Endothelial cell of umbilical vein (primary cell): ENCODE results near the gene CEP63. TPM values are rescaled to one million over a fixed set of nuclear protein-coding genes. Genes with fewer than 3 reads are reported as not detected.

Experiments used
- BruUV-seq: library from RNA; stranded (reverse); fragments of 400-500 nt; replicated peaks from 2 replicates; lab custom pipeline; 2021; lab: Mats Ljungman, UMichigan
- CTCF ChIA-PET: fragments of 300-600, 350-600 bp; sonication (Branson Sonifier 250); formaldehyde crosslinking; loops from one replicate; lab custom pipeline; 2021; ENCODE audit warnings: antibody characterized with exemption, inconsistent platforms; lab: Charles Lee
- POLR2A ChIA-PET: fragments of 300-600, 350-600 bp; sonication (Branson Sonifier 250); formaldehyde crosslinking; loops from one replicate; lab custom pipeline; 2021; ENCODE audit warnings: antibody characterized with exemption, inconsistent platforms; lab: Charles Lee
- DNase-seq: peaks from one replicate; pipeline ENCODE4 v3.0.0-alpha.2; 2011; ENCODE audit warnings: low read depth, low spot score
- FAIRE-seq: peaks from 2 replicates; lab custom pipeline; 2011; peaks lifted over from hg19 to GRCh38; lab: Jason Lieb, UNC
- H2AFZ ChIP-seq: 2 replicates; pipeline ENCODE4 v1.6.0; 2012; ENCODE audit warnings: low read depth, low read length, control low read depth, inconsistent platforms
- H3K27ac ChIP-seq: 2 replicates; pipeline ENCODE4 v1.5.1; 2011; ENCODE audit warnings: low read depth, mild to moderate bottlenecking, control low read depth, low read length, moderate library complexity; ENCODE audit not compliant: insufficient read depth
- H3K27me3 ChIP-seq, 2 experiments: 2 replicates each; pipeline versions ENCODE4 v1.6.0 to v1.6.1; 2011; ENCODE audit warnings: low read length in 2 of 2, mixed read lengths in 1 of 2; ENCODE audit not compliant: control insufficient read depth in 2 of 2, insufficient read depth in 2 of 2
- H3K36me3 ChIP-seq, 2 experiments: 2 replicates in 1 of 2; 3 replicates in 1 of 2; pipeline ENCODE4 v1.5.1; 2011; ENCODE audit warnings: low read length in 2 of 2, mild to moderate bottlenecking in 1 of 2, moderate library complexity in 1 of 2; ENCODE audit not compliant: control insufficient read depth in 2 of 2, insufficient read depth in 2 of 2; ENCODE audit errors: extremely low read depth in 1 of 2
- H3K4me1 ChIP-seq: 3 replicates; pipeline ENCODE4 v1.5.1; 2011; ENCODE audit warnings: mild to moderate bottlenecking, low read length; ENCODE audit not compliant: control insufficient read depth, insufficient read depth; ENCODE audit errors: extremely low read depth
- H3K4me2 ChIP-seq: 2 replicates; pipeline ENCODE4 v1.6.1; 2011; ENCODE audit warnings: low read length, control low read depth, mixed read lengths; ENCODE audit not compliant: insufficient read depth
- H3K4me3 ChIP-seq, 3 experiments: fragments of 200-600 bp in 1 of 3; sonication (generic), shearing (Covaris generic) in 1 of 3; replicated peaks in 1 of 3; 2 replicates each; pipeline ENCODE4 v1.5.1; 2011 to 2016; ENCODE audit warnings: control low read depth in 3 of 3, low read length in 3 of 3, mild to moderate bottlenecking in 2 of 3, inconsistent platforms in 1 of 3, low read depth in 1 of 3, moderate library complexity in 1 of 3; ENCODE audit not compliant: insufficient read depth in 1 of 3
- H3K79me2 ChIP-seq: 2 replicates; pipeline ENCODE4 v1.6.0; 2012; ENCODE audit warnings: low read length, inconsistent platforms; ENCODE audit not compliant: control insufficient read depth, insufficient read depth
- H3K9ac ChIP-seq: replicated peaks from 2 replicates; pipeline ENCODE3; 2011; ENCODE audit warnings: low read length, control low read depth; ENCODE audit not compliant: insufficient read depth; ENCODE audit errors: extremely low read depth
- H3K9me1 ChIP-seq: replicated peaks from 3 replicates; pipeline ENCODE4 v1.6.0; 2011; ENCODE audit warnings: mild to moderate bottlenecking, low read length; ENCODE audit not compliant: control insufficient read depth, insufficient read depth; ENCODE audit errors: extremely low read depth
- H3K9me3 ChIP-seq: replicated peaks from 2 replicates; pipeline ENCODE4 v1.5.1; 2012; ENCODE audit warnings: low read length, inconsistent platforms; ENCODE audit not compliant: control insufficient read depth, insufficient read depth
- H4K20me1 ChIP-seq: replicated peaks from 2 replicates; pipeline ENCODE3; 2011; ENCODE audit warnings: mild to moderate bottlenecking, low read length; ENCODE audit not compliant: control insufficient read depth, insufficient read depth; ENCODE audit errors: extremely low read depth
- EZH2 ChIP-seq: IDR thresholded peaks from 2 replicates; pipeline ENCODE4 v1.6.1; 2012; ENCODE audit warnings: borderline replicate concordance, low read depth, mild to moderate bottlenecking, moderate library complexity, low read length, inconsistent platforms; ENCODE audit not compliant: severe bottlenecking
- FOS ChIP-seq: IDR thresholded peaks from 2 replicates; pipeline ENCODE4 v1.6.1; 2011; ENCODE audit warnings: mild to moderate bottlenecking, low read length, moderate library complexity, borderline replicate concordance; ENCODE audit not compliant: insufficient read depth
- GATA2 ChIP-seq: IDR thresholded peaks from 2 replicates; pipeline ENCODE4 v1.7.0; 2011; ENCODE audit warnings: low read depth, mild to moderate bottlenecking, moderate library complexity, mixed read lengths, low read length; ENCODE audit not compliant: insufficient read length, insufficient read depth
- JUN ChIP-seq: IDR thresholded peaks from 2 replicates; pipeline ENCODE4 v1.6.1; 2011; ENCODE audit warnings: borderline replicate concordance, low read depth; ENCODE audit not compliant: insufficient read length, insufficient read depth
- MAX ChIP-seq: IDR thresholded peaks from 2 replicates; pipeline ENCODE4 v1.6.1; 2011; ENCODE audit not compliant: insufficient read depth, insufficient read length
- MYC ChIP-seq: IDR thresholded peaks from one replicate; pipeline ENCODE4 v1.6.1; 2011; ENCODE audit warnings: mild to moderate bottlenecking, low read depth, low read length
- POLR2A ChIP-seq: IDR thresholded peaks from 2 replicates; pipeline ENCODE4 v1.6.1; 2012; ENCODE audit warnings: low read depth, mild to moderate bottlenecking, control low read depth, low read length
- POLR2AphosphoS5 ChIP-seq: IDR thresholded peaks from 2 replicates; pipeline ENCODE4 v1.6.1; 2012; ENCODE audit warnings: low read depth, mild to moderate bottlenecking, control low read depth, low read length, moderate library complexity; ENCODE audit not compliant: insufficient read depth
- dilution Hi-C: fragments of 300-500 bp; cut with MboI; formaldehyde crosslinking; loops from one replicate; pipeline ENCODE4 v1.15.0; 2019; ENCODE audit warnings: low sequenced_read_pairs; ENCODE audit not compliant: extremely low pct_ligation_motif_present
- intact Hi-C: fragments of 100-400 bp; cut with micrococcal nuclease; formaldehyde crosslinking; loops from one replicate; pipeline ENCODE4 v1.10.0; 2022
- polyA plus RNA-seq, 4 experiments: library from polyadenylated mRNA; depleted of rRNA in 3 of 4; stranded (reverse) in 3 of 4; unstranded in 1 of 4; fragments of >200 nt; gene quantifications; 2 replicates each; pipeline versions ENCODE4 v1.2.1 to v1.2.3, GENCODE V29; 2011 to 2012; ENCODE audit warnings: missing spikeins in 1 of 4
- total RNA-seq: library from RNA; stranded (reverse); gene quantifications from 2 replicates; pipeline ENCODE4 v1.2.3, GENCODE V29; 2021

CEP63 gene
- total and polyA plus RNA-seq, 2 donors (not counting 3 experiments of a cell fraction or from before 2014, with no cell fraction given): 5.7 to 29.4 TPM

DNA sequence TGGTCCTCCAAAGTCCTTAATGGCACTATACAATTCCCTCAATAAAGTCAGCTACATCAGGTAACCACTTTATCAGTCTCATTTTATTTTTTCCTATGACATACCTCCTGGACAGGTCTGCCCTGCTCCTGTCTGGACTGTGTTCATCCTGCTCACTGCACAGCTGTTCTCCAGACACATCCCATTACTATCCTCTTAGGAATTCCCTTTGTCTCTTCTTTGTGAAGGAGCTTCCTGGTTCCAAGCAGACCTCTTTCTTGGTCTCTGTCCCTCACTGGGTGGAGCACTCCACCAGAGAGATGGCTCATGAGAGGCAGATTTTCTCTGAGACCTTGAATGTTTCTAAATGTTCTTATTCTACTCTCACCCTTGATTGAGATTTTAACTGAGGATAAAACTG is 104.9 kb downstream of the CEP63 start:
- H3K4me1 ChIP-seq: no peaks in the 10 kb centered on the region
- DNase-seq: no peak
- no peak overlapping the region for H2AFZ ChIP-seq
- FAIRE-seq: no peak
- H3K4me3 ChIP-seq: no peak overlapping the region
- intact Hi-C loops (no loop called here), dilution Hi-C loops (no loop called here)
- H3K27ac ChIP-seq: no peak overlapping the region
- no peaks in the 10 kb centered on the region for H3K36me3 ChIP-seq
- POLR2A ChIA-PET: no interaction called here
- peaks cover 2 to 6% of the 10 kb centered on the region in 2 experiments for H3K27me3 ChIP-seq
- no peaks in the 10 kb centered on the region for H4K20me1 ChIP-seq
- H3K9me3 ChIP-seq: no peaks in the 10 kb centered on the region
- no peak for TF ChIP-seq MAX
- no peak for TF ChIP-seq MYC
- H3K9me1 ChIP-seq: no peaks in the 10 kb centered on the region
- no peak overlapping the region for H3K9ac ChIP-seq
- BruUV-seq: no TSS peak
- CTCF ChIA-PET: interaction anchor here (1.0 kb wide), 1 partner anchor 10 kb away, joined by 3 read pairs; no protein-coding TSS in a partner anchor
- no peak overlapping the region for H3K4me2 ChIP-seq
- no peaks in the 10 kb centered on the region for H3K79me2 ChIP-seq

DNA sequence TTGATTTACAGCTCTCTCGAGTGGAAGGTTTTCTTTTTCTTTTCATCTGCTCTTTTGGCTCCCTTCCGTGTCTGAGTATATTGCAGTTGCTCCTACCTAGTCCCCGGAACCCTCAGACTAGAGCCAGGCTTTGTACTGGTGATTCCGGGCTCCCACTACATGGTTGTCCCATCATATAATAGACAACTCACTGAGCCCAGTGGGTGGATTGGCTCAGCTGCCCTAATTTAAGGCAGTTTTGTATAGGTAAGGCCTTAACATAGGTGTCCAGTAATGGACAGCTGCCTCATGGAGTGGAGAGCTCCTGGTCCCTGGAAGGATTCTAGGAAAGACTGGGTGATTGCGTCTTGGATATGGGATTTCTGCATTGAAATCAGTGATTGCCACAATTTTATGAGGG is 106.9 kb downstream of the CEP63 start:
- H4K20me1 ChIP-seq: no peaks in the 10 kb centered on the region
- no peaks in the 10 kb centered on the region for H3K79me2 ChIP-seq
- H3K4me2 ChIP-seq: no peak overlapping the region
- DNase-seq (no peak), FAIRE-seq (no peak)
- H3K4me3 ChIP-seq: no peak overlapping the region
- dilution Hi-C loops (no loop called here), intact Hi-C loops (no loop called here)
- no TSS peak for BruUV-seq
- peaks cover 2 to 6% of the 10 kb centered on the region in 2 experiments for H3K27me3 ChIP-seq
- H3K9ac ChIP-seq: no peak overlapping the region
- POLR2A ChIA-PET: no interaction called here
- no peak overlapping the region for H3K27ac ChIP-seq
- H2AFZ ChIP-seq: no peak overlapping the region
- no peaks in the 10 kb centered on the region for H3K36me3 ChIP-seq
- no peaks in the 10 kb centered on the region for H3K9me3 ChIP-seq
- H3K9me1 ChIP-seq: no peaks in the 10 kb centered on the region
- TF ChIP-seq POLR2AphosphoS5 (no peak), POLR2A (no peak), MYC (no peak), JUN (no peak), FOS (no peak), MAX (no peak), GATA2 (no peak), EZH2 (no peak)
- H3K4me1 ChIP-seq: no peaks in the 10 kb centered on the region
- CTCF ChIA-PET: interaction anchor here (1.9 kb wide), 1 partner anchor 8 kb away, joined by 6 read pairs; no protein-coding TSS in a partner anchor
